ENCODE data around the gene PGD. TPM values are rescaled to one million over a fixed set of nuclear protein-coding genes. Genes with fewer than 3 reads are reported as not detected.
A peak's percentile ranks its signal among the peaks of the same experiment; 100 is the strongest.

PGD gene
- total RNA-seq, 4 donors from 2014 or later = 396 to 1,138 (median 704) TPM

GRCh38 chr1:10386761-10387676 lies 11.8 kb upstream of the PGD start:
- no peak for DNase-seq
- Histone ChIP-seq H3K4me1 (peaks cover 20 to 67% (median 37%) of the 10 kb centered on the region in 3 donors), H3K4me3 (peak overlapping the region in 2 of 4 donors; percentile 2 to 44), H3K27ac (peak overlapping the region; percentile 83 to 90 (median 88)), H3K36me3 (peaks cover 0 to 4% (median 0%) of the 10 kb centered on the region in 3 donors), H3K27me3 (no peaks in the 10 kb centered on the region), H3K9me3 (no peaks in the 10 kb centered on the region)
- TF ChIP-seq CTCF (IDR thresholded peaks at IDR 0.05) = no peak
- TF ChIP-seq POLR2A (IDR thresholded peaks at IDR 0.05) = no peak
- intact Hi-C loops (cut with DNase I) = no loop called here
- 42 to 52% methylated on average over 12 of the region's 12 CpGs for WGBS, 2 donors

GRCh38 chr1:10387677-10388386 lies 11.0 kb upstream of the PGD start:
- Histone ChIP-seq H3K36me3 (no peaks in the 10 kb centered on the region), H3K27ac (peak overlapping the region; percentile 83 to 90 (median 88)), H3K4me3 (peak overlapping the region in 3 of 4 donors; percentile 2 to 44 (median 14)), H3K4me1 (peaks cover 20 to 67% (median 37%) of the 10 kb centered on the region in 3 donors), H3K27me3 (no peaks in the 10 kb centered on the region), H3K9me3 (no peaks in the 10 kb centered on the region)
- WGBS, 2 donors = 14 to 17% methylated on average over 3 of the region's 3 CpGs
- TF ChIP-seq POLR2A (IDR thresholded peaks at IDR 0.05) = no peak
- TF ChIP-seq CTCF (IDR thresholded peaks at IDR 0.05) = no peak
- no peak for DNase-seq
- intact Hi-C loops (cut with DNase I) = no loop called here

GRCh38 chr1:10388387-10388715 lies 10.5 kb upstream of the PGD start:
- no peaks in the 10 kb centered on the region for H3K9me3 ChIP-seq
- intact Hi-C loops (cut with DNase I) = no loop called here
- H3K4me3 ChIP-seq = peak overlapping the region in 3 of 4 donors; percentile 2 to 44 (median 14)
- peak overlapping the region; percentile 83 to 90 (median 88) for H3K27ac ChIP-seq
- H3K4me1 ChIP-seq = peaks cover 20 to 67% (median 37%) of the 10 kb centered on the region in 3 donors
- H3K36me3 ChIP-seq = no peaks in the 10 kb centered on the region
- no peaks in the 10 kb centered on the region for H3K27me3 ChIP-seq
- whole genome bisulfite sequencing, 2 donors = 25 to 69% methylated on average over 3 of the region's 3 CpGs
- TF ChIP-seq CTCF (IDR thresholded peaks at IDR 0.05) = no peak
- TF ChIP-seq POLR2A (IDR thresholded peaks at IDR 0.05) = no peak
- no peak for DNase-seq

- peak overlapping the region; percentile 83 to 90 (median 88) for H3K27ac ChIP-seq
- H3K4me3 ChIP-seq = no peak overlapping the region
- no peaks in the 10 kb centered on the region for H3K9me3 ChIP-seq
- peaks cover 15 to 59% (median 37%) of the 10 kb centered on the region in 3 donors for H3K4me1 ChIP-seq
- intact Hi-C loops (cut with DNase I) = no loop called here
- no peaks in the 10 kb centered on the region for H3K36me3 ChIP-seq
- DNase-seq = no peak
- H3K27me3 ChIP-seq = no peaks in the 10 kb centered on the region
- TF ChIP-seq POLR2A (IDR thresholded peaks at IDR 0.05) = no peak
- no peak for TF ChIP-seq CTCF (IDR thresholded peaks at IDR 0.05)
- WGBS, 2 donors = 75 to 77% methylated on average over 6 of the region's 6 CpGs
These were observed 9.4 kb upstream of the PGD start for GRCh38 chr1:10389271-10389973.
